DND-41 (cell line): Measurements from ENCODE around the gene LAIR1.

ENCODE experiments used
- EZH2 ChIP-seq: IDR thresholded peaks from 3 replicates; pipeline ENCODE4 v1.6.1; 2012; ENCODE audit warnings: borderline replicate concordance, low read depth, mild to moderate bottlenecking, moderate library complexity, low read length, inconsistent platforms; ENCODE audit not compliant: severe bottlenecking
- TF ChIP-seq, protein P1 (sequence below): IDR thresholded peaks from 2 replicates; pipeline ENCODE4 v1.5.1; 2012; ENCODE audit warnings: borderline replicate concordance, low read length, moderate library complexity, mild to moderate bottlenecking; ENCODE audit not compliant: poor library complexity, severe bottlenecking; ENCODE audit errors: extremely low read depth

DNA sequence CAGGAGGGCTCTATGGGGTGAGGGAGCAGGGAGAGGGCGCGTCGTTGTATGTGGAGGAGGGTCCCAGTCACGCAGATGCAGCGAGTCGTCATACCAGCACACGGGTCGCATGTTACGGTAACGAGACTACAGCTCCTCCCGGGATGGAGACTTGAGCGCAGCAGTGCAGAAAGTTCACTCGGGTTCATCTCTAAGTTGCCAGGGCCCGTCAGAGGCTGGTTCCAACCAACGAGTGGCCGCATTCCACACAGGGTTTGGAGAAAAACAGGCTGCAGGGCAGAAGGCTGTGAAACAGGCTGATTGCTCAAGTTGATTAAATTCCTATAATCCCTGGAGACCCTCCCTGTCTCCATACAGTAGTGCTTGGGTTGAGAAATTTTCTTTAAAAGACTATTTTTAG lies 28.6 kb upstream of the LAIR1 start:
- TF ChIP-seq, protein P1, sequence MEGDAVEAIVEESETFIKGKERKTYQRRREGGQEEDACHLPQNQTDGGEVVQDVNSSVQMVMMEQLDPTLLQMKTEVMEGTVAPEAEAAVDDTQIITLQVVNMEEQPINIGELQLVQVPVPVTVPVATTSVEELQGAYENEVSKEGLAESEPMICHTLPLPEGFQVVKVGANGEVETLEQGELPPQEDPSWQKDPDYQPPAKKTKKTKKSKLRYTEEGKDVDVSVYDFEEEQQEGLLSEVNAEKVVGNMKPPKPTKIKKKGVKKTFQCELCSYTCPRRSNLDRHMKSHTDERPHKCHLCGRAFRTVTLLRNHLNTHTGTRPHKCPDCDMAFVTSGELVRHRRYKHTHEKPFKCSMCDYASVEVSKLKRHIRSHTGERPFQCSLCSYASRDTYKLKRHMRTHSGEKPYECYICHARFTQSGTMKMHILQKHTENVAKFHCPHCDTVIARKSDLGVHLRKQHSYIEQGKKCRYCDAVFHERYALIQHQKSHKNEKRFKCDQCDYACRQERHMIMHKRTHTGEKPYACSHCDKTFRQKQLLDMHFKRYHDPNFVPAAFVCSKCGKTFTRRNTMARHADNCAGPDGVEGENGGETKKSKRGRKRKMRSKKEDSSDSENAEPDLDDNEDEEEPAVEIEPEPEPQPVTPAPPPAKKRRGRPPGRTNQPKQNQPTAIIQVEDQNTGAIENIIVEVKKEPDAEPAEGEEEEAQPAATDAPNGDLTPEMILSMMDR, result no peak
- no peak for TF ChIP-seq EZH2
